ENCODE results near the gene TTYH2.

Gene TTYH2

DNA sequence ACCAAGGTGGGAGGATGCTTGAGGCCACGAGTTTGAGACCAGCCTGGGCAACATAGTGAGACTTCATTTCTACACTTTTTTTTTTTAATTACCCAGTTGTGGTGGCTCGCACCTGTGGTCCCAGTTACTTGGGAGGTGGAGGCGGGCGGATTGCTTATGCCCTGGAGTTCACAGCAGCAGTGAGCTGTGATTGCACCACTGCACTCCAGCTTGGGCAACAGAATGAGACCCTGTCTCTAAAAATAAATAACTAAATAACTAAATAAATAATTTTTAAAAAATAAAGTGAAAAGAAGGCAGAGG, 70.0 kb downstream of the TTYH2 start:
- DNase-seq (ENCODE audit: low read depth in 2 of 2, low spot score in 1 of 2): no peak

DNA sequence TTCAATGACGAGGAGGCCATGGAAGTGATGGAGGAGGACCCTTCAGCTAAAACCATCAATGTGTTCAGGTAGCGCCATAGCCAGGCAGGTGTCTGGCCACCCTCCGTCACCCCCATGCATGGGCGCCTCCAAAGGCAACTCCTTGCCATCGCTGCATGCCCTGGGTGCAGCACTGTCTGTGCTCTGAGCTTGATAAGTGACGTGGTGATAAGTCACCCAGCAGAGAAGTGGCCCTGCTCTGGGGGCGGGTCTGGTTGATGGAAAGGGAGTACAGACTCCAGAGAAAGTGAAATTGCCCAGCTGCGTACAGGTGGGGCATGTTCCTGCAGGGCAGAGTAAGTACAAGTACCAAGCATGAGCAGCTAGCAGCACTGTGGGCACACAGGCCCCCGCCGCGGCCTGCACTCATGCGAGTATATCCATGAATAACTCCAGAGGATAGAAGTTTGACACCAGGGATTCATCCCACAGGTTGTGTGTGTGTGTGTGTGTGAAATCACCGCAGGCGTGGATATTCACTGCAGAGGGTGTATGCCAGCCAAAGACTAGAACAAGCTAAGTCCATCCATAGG, 73.7 kb downstream of the TTYH2 start:
- no peak for DNase-seq (ENCODE audit: low read depth in 2 of 2, low spot score in 1 of 2)

DNA sequence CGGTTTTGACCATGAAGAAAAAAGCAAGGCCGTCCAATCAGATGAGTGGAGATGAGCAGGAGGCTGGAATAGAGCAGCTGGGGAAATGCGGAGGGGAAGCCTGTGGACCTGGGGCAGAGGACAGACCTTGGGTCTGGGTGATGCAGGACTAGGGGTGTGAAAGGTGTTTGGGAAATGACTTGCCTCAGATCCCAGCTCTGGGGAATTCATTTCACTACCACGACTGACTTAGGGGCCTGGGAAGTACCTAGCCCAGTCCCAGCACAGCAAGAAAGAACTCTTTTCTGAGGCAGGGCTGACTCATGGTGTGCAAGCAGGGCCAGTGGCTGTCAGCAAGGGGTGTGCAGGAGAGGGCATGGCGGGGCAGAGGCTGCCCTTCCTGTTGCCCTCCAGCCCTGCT, 75.4 kb downstream of the TTYH2 start:
- no peak for DNase-seq (ENCODE audit: low read depth in 2 of 2, low spot score in 1 of 2)

DNA sequence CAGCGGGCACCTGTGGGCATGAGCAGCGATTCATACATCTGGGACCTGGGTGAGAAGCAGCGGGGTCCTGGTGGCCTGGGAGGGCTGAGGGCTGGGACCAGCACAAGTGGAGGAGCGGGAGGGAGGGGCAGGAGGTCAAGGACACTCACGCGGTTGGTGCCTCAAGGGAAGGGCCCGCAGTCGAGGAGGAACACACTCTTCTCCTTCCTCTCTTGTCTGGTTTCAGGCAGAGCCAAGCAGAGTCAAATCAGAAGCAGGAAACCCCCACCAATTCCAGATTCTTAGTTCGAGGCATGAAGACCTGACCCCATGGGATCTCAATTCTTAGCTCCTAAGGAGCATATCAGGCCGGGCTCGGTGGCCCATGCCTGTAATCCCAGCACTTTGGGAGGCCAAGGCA, 76.3 kb downstream of the TTYH2 start:
- no peak for DNase-seq (ENCODE audit: low read depth in 2 of 2, low spot score in 1 of 2)

DNA sequence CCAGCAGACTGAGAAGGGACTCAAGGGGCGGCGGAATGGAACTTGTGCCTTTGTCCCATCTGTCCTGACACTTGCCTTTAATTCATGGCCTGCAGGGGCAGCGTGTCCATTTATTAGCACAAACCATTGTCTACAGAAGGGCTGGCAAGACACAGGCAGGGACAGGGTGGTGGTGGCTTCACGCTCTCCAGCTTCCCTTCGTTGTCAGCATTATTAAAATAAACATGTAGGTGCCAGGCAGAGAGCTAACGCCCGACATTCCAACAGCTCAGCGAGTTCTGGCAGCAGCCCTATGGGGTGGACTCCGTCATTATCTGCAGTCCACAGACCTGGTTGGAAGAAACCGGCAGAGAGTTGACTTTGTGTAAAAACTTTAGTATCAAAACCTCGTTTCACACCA, 77.0 kb downstream of the TTYH2 start:
- DNase-seq (ENCODE audit: low read depth in 2 of 2, low spot score in 1 of 2): no peak

DNA sequence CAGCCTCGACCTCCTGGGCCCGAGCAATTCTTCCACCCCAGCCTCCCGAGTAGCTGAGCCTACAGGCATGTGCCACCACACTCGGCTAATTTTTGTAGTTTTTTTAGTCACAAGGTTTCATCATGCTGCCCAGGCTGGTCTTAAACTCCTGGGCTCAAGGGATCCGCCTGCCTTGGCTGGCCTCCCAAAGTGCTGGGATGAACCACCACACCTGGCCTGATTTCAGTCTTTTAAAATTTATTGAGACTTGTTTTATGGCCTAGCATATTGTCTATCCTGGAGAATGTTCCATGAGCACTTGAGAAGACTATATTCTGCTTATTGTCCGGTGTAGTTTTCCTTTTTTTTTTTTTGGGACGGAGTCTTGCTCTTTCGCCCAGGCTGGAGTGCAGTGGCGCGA, 79.1 kb downstream of the TTYH2 start:
- DNase-seq (ENCODE audit: low read depth in 2 of 2, low spot score in 1 of 2): no peak

DNA sequence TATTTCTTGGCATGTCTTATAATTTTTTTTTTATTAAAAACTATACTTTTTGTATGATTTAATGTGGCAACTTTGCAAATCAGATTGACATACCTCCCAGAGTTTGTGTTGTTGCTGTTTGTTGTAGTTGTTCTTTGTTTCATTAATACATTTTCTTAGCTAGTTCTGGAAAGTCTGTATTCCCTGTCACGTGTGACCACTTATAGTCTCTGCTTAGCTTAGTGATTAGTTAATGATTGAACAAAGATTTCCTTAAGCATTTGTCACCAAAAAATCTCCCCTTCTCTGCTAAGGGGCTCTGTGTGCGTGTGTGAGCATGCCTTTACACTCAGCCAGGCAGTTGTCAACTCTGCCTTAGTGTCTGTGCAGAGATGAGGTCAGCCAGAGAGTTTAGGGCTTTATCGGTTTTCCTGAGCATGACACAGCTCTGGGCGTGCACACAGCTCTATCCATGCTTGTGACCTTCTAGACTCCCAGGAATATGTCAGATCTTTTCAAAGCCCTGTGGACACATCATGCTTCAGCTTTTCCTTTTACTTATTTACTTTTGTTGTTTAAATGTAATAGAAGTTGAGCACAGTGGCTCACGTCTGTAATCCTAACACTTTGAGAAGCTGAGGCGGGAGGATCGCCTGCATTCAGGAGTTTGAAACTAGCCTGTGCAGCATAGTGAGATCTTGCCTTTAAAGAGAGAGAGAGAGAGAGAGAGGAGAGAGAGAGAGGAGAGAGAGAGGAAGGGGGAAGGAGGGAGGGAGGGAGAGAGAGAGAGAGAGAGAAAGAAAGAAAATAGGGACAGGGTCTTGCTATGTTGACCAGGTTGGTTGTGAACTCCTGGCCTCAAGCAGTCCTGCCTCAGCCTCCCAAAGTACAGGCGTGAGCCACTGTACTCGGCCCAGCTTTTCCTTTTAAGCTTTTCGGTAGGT, 82.5 kb downstream of the TTYH2 start:
- DNase-seq (ENCODE audit: low read depth in 2 of 2, low spot score in 1 of 2): no peak

DNA sequence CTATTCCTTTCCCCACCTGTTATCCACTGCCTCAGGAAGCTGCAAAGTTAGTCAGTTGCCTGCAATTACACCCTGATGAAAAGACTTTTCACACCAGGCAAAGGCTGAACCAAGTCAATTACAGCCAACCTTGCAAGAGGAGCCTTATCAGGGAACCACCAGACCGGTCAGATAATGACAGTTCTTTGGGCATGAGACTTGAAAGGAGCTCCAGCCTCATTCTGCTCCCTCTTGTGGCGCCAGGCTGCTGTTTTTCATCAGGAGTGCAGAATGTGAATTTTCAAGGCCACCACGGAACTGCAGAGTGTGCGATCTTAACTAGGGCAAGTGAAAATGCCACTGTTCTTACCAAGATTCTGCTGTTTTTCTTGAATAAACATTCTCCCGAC, 83.2 kb downstream of the TTYH2 start:
- DNase-seq (ENCODE audit: low read depth in 2 of 2, low spot score in 1 of 2): no peak

DNA sequence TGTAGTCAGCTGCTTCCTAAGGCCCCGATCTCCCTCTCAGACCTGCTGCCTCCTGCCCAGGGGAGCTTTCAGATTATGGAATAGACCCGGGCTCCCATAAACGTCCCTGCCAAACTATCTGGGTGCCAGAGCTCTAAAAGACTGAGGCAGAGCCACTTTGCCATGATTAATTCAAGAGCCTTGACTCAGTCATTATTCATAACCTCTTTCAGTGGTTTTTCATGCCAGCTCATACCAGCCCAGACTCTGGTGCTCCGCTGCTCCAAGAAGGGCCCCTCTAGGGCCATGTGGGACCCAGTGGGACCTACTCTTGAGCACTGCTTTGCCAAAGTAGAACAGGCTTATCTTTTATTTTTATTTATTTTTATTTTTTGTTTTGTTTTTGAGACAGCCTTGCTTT, 84.6 kb downstream of the TTYH2 start:
- no peak for DNase-seq (ENCODE audit: low read depth in 2 of 2, low spot score in 1 of 2)

DNA sequence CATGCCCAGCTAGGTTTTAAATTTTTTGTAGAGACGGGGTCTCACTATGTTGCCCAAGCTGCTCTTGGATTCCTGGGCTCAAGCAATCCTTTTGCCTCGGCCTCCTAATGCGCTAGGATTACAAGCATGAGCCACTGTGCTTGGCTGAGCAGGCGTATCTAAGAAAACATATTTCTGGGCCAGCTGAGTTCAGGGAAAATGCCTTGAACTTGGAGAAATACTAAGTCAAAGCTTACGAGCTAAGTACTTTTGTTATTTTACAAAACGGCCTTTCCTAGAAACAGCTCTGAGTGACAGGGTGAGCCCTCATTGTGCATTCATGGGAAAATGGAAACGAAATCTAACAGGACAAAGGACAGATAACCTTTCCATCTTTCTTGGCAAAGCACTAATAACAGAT, 85.4 kb downstream of the TTYH2 start:
- DNase-seq (ENCODE audit: low read depth in 2 of 2, low spot score in 1 of 2): no peak

DNA sequence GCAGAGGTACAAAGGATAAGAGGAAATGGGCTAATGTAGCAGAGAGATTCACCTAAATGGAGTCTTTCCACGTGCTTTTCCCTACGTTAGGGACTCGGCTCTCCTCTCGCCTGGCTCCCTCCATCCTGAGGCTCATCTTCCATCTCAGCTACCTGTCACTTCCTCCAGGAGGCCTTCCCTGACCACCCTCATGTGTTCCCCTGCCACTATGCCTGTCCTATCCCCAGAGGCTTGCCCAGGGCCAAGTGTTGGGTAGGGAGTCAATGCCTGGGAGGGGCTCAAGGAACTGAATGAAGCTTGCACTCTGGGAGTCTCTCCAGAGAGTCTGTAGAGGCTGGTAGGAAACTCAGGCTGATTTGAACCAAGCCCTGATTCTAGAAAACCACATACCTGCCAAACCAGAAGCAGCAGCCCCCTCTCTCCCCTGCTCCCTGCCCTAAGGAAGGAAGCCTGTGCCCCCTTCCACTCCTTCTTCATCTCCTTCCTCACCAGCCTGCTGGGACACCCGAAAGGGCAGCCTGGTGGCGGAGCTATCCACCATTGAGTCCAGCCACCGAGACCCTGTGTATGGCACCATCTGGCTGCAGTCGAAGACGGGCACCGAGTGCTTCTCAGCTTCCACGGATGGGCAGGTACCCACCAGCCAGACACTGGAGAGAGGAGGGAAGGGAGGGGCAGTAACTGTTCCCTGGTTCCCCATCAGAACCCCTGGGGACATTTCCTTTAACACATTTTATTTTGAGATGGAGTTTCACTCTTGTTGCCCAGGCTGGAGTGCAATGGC, 86.0 kb downstream of the TTYH2 start:
- no peak for DNase-seq (ENCODE audit: low read depth in 2 of 2, low spot score in 1 of 2)

DNA sequence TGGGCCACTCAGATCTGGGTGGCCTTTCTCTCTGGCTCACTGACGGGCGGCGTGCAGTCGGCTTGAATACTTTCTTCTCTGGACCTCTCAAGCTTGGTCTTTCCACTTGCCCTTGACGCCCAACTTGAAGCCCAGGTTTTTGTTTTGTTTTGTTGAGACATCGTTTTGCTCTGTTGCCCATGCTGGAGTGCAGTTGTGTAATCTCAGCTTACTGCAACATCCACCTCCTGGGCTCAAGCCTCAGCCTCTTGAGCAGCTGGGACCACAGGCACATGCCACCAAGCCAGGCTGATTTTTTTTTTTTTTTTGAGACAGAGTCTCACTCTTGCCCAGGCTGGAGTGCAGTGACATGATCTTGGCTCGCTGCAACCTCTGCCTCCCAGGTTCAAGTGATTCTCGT, 89.9 kb downstream of the TTYH2 start:
- DNase-seq (ENCODE audit: low read depth in 2 of 2, low spot score in 1 of 2): no peak

DNA sequence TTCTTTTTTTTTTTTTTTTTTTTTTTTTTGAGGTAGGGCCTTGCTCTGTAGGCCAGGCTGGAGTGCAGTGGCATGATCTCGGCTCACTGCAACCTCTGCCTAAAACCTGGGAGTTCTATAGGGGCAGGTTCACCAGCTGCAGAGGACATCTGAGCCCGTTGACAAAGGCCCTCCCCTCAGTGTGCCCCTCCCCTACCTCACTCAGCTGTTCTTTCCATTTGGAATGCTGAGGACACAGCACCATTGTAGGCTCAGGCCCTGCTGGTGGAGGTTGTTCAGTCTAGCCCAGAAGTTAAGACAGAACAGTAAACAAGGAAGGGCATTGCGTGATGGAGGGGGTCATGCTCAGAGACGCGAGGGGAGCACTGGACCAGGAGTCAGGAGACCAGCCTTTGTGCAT, 90.8 kb downstream of the TTYH2 start:
- DNase-seq (ENCODE audit: low read depth in 2 of 2, low spot score in 1 of 2): no peak

DNA sequence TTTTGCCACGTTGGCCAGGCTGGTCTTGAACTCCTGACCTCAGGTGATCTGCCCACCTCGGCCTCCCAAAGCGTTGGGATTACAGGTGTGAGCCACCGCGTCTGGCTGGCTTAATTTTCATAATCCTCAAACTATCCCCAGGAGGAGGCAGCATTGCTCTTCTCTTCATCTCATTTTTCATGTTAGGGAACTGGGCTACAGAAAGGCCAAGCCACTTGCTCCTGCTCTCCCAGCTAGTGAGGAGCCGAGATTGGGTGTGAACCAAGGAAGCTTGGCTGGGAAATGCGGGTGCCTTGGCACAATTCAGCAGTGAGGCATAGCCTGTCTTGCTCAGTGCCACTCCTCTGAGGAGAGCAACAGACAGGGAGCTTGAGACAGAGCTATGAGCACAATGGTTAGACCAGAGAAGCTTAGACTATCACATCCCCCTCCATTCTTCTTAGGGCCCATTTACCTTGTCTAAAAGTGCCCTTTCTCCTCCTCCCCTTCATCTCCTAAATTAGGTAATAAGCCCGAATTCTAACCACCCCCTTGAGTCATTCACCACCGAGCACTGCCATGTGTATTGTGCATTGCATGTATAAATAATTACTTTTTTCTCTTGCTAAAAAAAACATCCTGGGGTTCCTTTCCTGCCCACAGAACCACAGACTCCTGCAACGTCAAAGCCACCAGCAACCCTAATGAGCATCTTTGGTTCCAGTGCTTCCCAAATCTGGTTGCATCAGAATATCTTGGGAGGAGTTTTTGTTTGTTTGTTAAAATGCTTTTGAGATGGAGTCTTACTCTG, 92.7 kb downstream of the TTYH2 start:
- no peak for DNase-seq (ENCODE audit: low read depth in 2 of 2, low spot score in 1 of 2)

DNA sequence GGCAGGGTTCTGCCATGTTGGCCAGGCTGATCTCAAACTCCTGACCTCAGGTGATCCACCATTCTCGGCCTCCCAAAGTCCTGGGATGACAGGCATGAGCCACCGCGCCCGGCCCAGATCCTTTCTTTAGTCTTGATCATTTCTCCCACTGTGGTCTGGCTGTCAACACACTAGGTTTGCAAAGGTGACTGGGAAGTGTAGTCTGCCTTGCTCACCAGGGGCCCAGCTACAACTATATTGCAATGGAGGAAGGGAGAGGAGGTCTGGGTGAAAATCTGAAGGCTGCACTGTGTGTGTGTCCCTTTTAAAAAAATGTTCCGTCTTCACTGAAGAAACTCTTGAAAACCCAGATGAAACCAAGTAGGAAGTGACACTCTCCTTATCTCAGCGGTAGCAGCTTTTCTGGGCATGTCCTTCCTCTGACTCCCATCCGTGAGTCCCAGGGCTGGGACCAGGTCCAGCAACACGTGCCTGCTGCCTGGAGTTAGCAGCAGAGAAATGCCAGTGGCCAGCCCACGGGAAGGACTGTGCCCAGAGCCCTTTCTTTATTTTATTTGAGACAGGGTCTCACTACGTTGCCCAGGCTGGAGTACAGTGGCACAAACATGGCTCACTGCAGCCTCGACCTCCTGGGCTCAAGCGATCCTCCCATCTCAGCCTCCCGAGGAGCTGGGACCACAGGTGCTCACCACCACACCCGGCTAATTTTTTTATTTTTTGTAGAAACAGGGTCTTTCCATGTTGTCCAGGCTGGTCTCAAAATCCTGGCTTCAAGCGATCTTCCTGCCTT, 94.8 kb downstream of the TTYH2 start:
- no peak for DNase-seq (ENCODE audit: low read depth in 2 of 2, low spot score in 1 of 2)

DNA sequence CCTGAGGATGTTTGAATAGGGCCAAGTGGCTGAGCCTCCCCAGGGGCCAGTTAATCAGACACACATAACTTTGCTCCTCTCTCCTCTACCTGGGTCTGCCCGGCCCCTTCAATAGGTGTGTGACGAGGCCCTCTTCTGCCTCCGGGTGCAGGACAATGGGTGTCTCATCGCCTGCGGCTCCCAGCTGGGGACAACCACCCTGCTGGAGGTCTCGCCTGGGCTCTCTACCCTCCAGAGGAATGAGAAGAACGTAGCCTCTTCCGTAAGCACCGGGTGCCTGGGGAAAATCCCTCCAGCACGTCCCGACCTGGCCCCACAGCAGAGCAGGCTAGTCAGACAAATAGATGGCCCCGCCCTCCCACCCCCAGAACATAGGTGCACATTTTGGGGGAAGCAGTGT, 96.5 kb downstream of the TTYH2 start:
- no peak for DNase-seq (ENCODE audit: low read depth in 2 of 2, low spot score in 1 of 2)
